Body of pancreas (tissue), 4 donors: ENCODE data around the gene MOGAT1. TPM values are rescaled to one million over a fixed set of nuclear protein-coding genes. Genes with fewer than 3 reads are reported as not detected.

Experiments used
- ATAC-seq: fragments of 150-250 bp; one replicate; pipeline ENCODE4 v1.9.1; 2016
- DNase-seq, 4 donors: peaks; one replicate each; pipeline ENCODE4 v3.0.0-alpha.2; 2019
- H3K27ac ChIP-seq, 4 donors: fragments of 200-600 bp; sonication (generic); 1 replicate in 3 of 4; 2 replicates in 1 of 4; pipeline versions ENCODE4 v1.5.1 to v1.6.1; 2016 to 2019; ENCODE audit warnings: mild to moderate bottlenecking in 1 of 4, mixed read lengths in 1 of 4, moderate library complexity in 1 of 4
- H3K27me3 ChIP-seq, 2 donors: fragments of 200-600 bp; sonication (generic); one replicate each; pipeline ENCODE4 v1.6.0; 2016; ENCODE audit warnings: mild to moderate bottlenecking in 1 of 2
- H3K36me3 ChIP-seq, 2 donors: fragments of 200-600 bp; sonication (generic); replicated peaks in 1 of 2; 2 replicates each; pipeline ENCODE4 v1.5.1; 2016; ENCODE audit warnings: low read depth in 2 of 2; ENCODE audit not compliant: insufficient read depth in 1 of 2
- H3K4me1 ChIP-seq: fragments of 200-600 bp; sonication (generic); one replicate; pipeline ENCODE4 v1.6.0; 2016
- H3K4me3 ChIP-seq, 2 donors: fragments of 200-600 bp; sonication (generic); 1 replicate in 1 of 2; 2 replicates in 1 of 2; pipeline ENCODE4 v1.5.1; 2016 to 2019
- H3K9me3 ChIP-seq, 3 donors: fragments of 200-600 bp; sonication (generic); 1 replicate in 2 of 3; 2 replicates in 1 of 3; pipeline ENCODE4 v1.5.1; 2016
- POLR2A ChIP-seq, 3 donors: fragments of 450-650 bp; IDR thresholded peaks; one replicate each; pipeline ENCODE4 v1.6.1; 2016; ENCODE audit warnings: antibody characterized with exemption in 3 of 3, mild to moderate bottlenecking in 2 of 3
- WGBS, 2 donors: methylation state at CpG; one replicate each; pipeline ENCODE4 v1.1.5; 2017; 5-methylcytosine and 5-hydroxymethylcytosine counted together
- intact Hi-C: fragments of 100-400 bp; cut with DNase I; formaldehyde crosslinking; loops from one replicate; pipeline ENCODE4 v1.15.1; 2023
- total RNA-seq, 2 donors: library from RNA; depleted of rRNA; stranded (reverse); fragments of >200 nt; gene quantifications; one replicate each; pipeline ENCODE4 v1.1.0, GENCODE V29; 2016
- TF ChIP-seq, protein P1 (sequence below), 7 experiments: fragments of 450-650 bp in 4 of 7; fragments of 200-600 bp in 3 of 7; sonication (generic) in 3 of 7; IDR thresholded peaks; one replicate each; pipeline ENCODE4 v1.5.1; 2016 to 2019; ENCODE audit warnings: antibody characterized with exemption in 7 of 7

Gene MOGAT1
- total RNA-seq, 2 donors from 2014 or later: 1.8 TPM; not detected in 1

DNA sequence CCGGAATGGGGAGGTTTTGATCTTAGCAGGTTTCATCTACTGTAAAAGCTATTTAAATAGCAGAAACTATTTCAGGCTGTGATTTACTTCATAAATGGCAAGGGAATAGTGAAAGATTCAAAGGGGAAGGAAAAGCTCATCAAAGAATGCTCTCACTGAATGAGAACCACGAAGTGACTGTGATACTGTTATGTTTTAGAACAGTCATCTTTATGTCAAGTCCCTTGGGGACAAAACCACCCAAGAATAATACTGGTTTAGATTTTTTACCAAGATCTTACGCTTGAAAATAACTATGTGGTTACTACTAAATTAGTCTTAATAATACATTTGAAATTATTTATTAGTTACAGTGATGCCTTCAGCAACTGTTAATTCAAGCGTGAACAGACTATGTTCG, 43.7 kb upstream of the MOGAT1 start:
- WGBS, 2 donors: 83 to 96% methylated on average over 5 of the region's 5 CpGs
- H3K27me3 ChIP-seq: no peaks in the 10 kb centered on the region
- intact Hi-C loops: no loop called here
- H3K9me3 ChIP-seq: no peaks in the 10 kb centered on the region
- H3K27ac ChIP-seq: no peak overlapping the region
- H3K4me1 ChIP-seq: no peaks in the 10 kb centered on the region
- no peak for DNase-seq
- no peak for ATAC-seq
- TF ChIP-seq, protein P1, sequence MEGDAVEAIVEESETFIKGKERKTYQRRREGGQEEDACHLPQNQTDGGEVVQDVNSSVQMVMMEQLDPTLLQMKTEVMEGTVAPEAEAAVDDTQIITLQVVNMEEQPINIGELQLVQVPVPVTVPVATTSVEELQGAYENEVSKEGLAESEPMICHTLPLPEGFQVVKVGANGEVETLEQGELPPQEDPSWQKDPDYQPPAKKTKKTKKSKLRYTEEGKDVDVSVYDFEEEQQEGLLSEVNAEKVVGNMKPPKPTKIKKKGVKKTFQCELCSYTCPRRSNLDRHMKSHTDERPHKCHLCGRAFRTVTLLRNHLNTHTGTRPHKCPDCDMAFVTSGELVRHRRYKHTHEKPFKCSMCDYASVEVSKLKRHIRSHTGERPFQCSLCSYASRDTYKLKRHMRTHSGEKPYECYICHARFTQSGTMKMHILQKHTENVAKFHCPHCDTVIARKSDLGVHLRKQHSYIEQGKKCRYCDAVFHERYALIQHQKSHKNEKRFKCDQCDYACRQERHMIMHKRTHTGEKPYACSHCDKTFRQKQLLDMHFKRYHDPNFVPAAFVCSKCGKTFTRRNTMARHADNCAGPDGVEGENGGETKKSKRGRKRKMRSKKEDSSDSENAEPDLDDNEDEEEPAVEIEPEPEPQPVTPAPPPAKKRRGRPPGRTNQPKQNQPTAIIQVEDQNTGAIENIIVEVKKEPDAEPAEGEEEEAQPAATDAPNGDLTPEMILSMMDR (IDR thresholded peaks at IDR 0.05): no peak
- no peak for TF ChIP-seq POLR2A (IDR thresholded peaks at IDR 0.05)
- H3K4me3 ChIP-seq: no peak overlapping the region
- H3K36me3 ChIP-seq: peaks cover 0 to 38% of the 10 kb centered on the region in 2 donors

DNA sequence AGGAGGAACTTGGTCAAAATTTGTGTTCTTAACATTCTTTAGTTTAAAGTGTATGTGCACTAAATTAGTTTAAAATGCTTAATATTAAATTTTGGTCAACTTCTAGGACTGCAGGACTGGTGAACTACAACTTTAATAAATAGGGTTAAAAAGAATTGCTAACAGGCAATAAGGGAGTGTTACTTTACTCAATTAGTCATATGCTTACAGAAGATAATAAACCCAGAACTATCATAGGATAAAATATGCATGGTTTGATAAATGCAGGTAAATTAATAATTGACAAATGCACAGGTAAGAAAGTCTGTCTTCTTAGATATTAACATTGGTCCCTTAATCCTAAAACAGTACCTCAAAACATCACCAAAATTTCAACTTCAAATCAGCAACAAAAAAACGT, 36.2 kb upstream of the MOGAT1 start:
- H3K4me1 ChIP-seq: no peaks in the 10 kb centered on the region
- peaks cover 0 to 26% of the 10 kb centered on the region in 2 donors for H3K36me3 ChIP-seq
- no peaks in the 10 kb centered on the region for H3K9me3 ChIP-seq
- H3K4me3 ChIP-seq: no peak overlapping the region
- intact Hi-C loops: no loop called here
- H3K27me3 ChIP-seq: no peaks in the 10 kb centered on the region
- ATAC-seq (no peak), DNase-seq (no peak)
- no peak overlapping the region for H3K27ac ChIP-seq
- TF ChIP-seq, protein P1 (IDR thresholded peaks at IDR 0.05): no peak
- TF ChIP-seq POLR2A (IDR thresholded peaks at IDR 0.05): no peak
- 72 to 76% methylated on average over 1 of the region's 1 CpG for WGBS, 2 donors

DNA sequence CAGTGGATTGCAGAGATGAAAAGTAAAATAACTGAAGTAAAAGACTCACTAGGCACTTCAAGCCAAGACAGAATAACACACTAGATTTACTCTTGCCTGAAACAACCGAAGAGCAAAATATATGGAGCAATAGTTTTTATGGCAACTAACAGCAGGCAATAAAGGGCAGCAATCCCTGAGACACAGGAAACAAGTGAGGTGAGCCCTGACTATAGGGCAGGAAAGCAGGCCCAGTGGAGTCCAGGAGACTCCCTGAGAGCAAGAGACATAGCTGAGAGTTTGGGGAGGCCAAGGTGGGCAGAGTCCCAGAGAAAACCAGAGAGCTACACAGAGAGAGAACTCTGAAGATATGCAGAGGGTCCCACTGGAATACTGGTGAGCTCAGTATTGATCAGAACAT, 34.4 kb upstream of the MOGAT1 start:
- peaks cover 0 to 21% of the 10 kb centered on the region in 2 donors for H3K36me3 ChIP-seq
- DNase-seq (no peak), ATAC-seq (no peak)
- intact Hi-C loops: no loop called here
- H3K9me3 ChIP-seq: no peaks in the 10 kb centered on the region
- H3K4me1 ChIP-seq: no peaks in the 10 kb centered on the region
- 93 to 100% methylated on average over 1 of the region's 1 CpG for WGBS, 2 donors
- TF ChIP-seq, protein P1 (IDR thresholded peaks at IDR 0.05): no peak
- no peak for TF ChIP-seq POLR2A (IDR thresholded peaks at IDR 0.05)
- H3K4me3 ChIP-seq: no peak overlapping the region
- no peak overlapping the region for H3K27ac ChIP-seq
- H3K27me3 ChIP-seq: no peaks in the 10 kb centered on the region

DNA sequence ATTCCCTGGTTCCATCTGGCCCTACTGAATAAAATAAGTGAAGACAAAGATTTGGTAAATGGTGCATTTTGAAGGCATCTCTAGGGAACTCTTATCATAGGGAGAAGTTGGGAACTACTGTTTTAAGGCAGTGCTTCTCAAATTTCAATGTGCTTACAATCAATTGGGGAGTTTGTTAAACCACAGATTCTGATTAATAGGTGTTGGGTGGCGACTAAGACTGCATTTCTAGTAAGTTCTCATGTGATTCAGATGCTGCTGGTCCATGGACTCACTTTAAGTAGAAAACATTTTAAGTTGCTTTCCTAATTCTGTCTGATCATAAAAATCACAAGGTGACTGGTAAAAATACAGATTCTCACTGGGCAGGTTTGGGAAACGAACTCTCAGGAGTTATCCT, 30.1 kb upstream of the MOGAT1 start:
- Histone ChIP-seq H3K9me3 (no peaks in the 10 kb centered on the region), H3K27ac (no peak overlapping the region), H3K36me3 (peaks cover 0 to 19% of the 10 kb centered on the region in 2 donors), H3K4me1 (no peaks in the 10 kb centered on the region), H3K27me3 (no peaks in the 10 kb centered on the region), H3K4me3 (no peak overlapping the region)
- intact Hi-C loops: no loop called here
- ATAC-seq (no peak), DNase-seq (no peak)
- 96 to 100% methylated on average over 2 of the region's 2 CpGs for WGBS, 2 donors
- no peak for TF ChIP-seq POLR2A (IDR thresholded peaks at IDR 0.05)
- TF ChIP-seq, protein P1 (IDR thresholded peaks at IDR 0.05): no peak

DNA sequence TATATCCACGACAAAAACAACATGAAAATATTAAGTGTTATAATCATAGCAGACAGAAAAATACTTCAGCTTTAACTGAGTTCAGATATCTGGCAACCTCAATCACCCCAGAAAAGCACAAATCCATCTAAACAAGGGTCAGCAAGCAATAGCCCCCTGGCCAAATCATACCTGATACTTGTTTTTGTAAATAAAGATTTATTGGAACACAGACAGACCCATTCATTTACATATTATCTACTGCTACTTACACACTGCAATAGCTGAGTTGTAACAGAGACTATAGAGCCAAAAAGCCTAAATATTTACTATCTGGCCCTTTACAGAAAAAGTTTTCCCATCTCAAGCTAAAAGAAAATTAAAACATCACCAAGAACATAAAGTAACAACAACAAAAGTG, 28.3 kb upstream of the MOGAT1 start:
- H3K27me3 ChIP-seq: no peaks in the 10 kb centered on the region
- no peaks in the 10 kb centered on the region for H3K9me3 ChIP-seq
- ATAC-seq (no peak), DNase-seq (no peak)
- TF ChIP-seq, protein P1 (IDR thresholded peaks at IDR 0.05): no peak
- no peak for TF ChIP-seq POLR2A (IDR thresholded peaks at IDR 0.05)
- 80 to 84% methylated on average over 1 of the region's 1 CpG for WGBS, 2 donors
- intact Hi-C loops: no loop called here
- H3K36me3 ChIP-seq: peaks cover 0 to 14% of the 10 kb centered on the region in 2 donors
- H3K4me3 ChIP-seq: no peak overlapping the region
- H3K27ac ChIP-seq: no peak overlapping the region
- no peaks in the 10 kb centered on the region for H3K4me1 ChIP-seq
